Measurements from ENCODE around the gene PLA2G2D. TPM values are rescaled to one million over a fixed set of nuclear protein-coding genes. Genes with fewer than 3 reads are reported as not detected.

Gene PLA2G2D
- total RNA-seq, 1 experiment from 2014 or later, result not detected

DNA sequence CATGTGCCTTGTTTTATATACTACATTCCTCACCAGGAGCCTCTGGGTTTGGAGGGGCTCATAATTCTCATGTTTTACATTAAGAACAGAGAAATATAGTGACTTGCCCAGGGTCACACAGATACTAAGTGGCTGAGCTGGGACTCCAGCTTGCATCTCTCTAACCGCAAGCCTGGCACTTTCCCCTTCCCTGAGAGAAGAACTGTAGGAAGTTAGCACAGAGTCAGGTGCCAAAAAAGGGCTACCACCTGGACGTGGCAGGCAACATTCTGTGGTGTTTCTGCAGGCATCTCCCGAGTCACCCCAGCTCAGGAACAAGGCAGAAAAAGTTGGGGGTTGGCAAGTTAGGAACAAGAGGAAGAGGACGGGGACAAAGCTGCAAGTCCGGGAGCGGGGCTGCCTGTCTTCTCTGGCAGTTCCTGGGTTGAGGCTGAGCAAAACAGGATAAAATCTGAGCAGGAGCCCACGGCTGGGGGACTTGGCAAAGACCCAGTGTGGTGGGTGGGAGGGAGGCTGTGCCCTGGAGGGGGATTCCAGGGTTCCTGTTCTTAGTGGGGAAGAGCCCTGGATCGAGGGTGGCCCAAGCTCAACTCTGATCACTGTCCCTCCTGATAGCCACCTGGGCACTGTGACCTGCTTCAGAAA, 39.6 kb downstream of the PLA2G2D start:
- Histone ChIP-seq H2BK120ac (ENCODE audit: low read depth, low read length, poor library complexity, severe bottlenecking) (no peak overlapping the region), H3K56ac (ENCODE audit: insufficient read length, low read depth, low read length) (no peak overlapping the region), H3K14ac (ENCODE audit: insufficient read depth, low read length) (no peak overlapping the region), H3K4ac (ENCODE audit: low read depth, low read length) (no peak overlapping the region), H4K8ac (replicated peaks; ENCODE audit: insufficient read length, low read depth, low read length) (no peak overlapping the region), H3K9ac (ENCODE audit: extremely low read depth, insufficient read length, low read length) (no peak overlapping the region), H3K23me2 (ENCODE audit: insufficient read length, low read depth, low read length, poor library complexity, severe bottlenecking) (no peaks in the 10 kb centered on the region), H2BK20ac (ENCODE audit: low read depth, low read length, poor library complexity, severe bottlenecking) (no peak overlapping the region), H3T11ph (ENCODE audit: low read length) (no peak overlapping the region), H3K27ac (ENCODE audit: insufficient read length, low read depth, low read length) (no peak overlapping the region), H3K23ac (ENCODE audit: insufficient read length, low read depth, low read length) (no peak overlapping the region), H4K5ac (ENCODE audit: insufficient read length, low read depth, low read length) (no peak overlapping the region), H2BK12ac (ENCODE audit: insufficient read length, low read depth, low read length) (no peak overlapping the region), H3K27me3 (ENCODE audit: insufficient read depth, low read length) (no peaks in the 10 kb centered on the region), H3K4me1 (ENCODE audit: insufficient read depth, low read length) (no peaks in the 10 kb centered on the region), H3K18ac (ENCODE audit: insufficient read length, low read depth, low read length) (no peak overlapping the region), H2AK5ac (ENCODE audit: insufficient read length, low read length) (no peak overlapping the region), H3K4me2 (ENCODE audit: insufficient read depth, insufficient read length, low read length) (no peak overlapping the region), H3K79me1 (ENCODE audit: insufficient read depth, low read depth, low read length, poor library complexity, severe bottlenecking) (no peaks in the 10 kb centered on the region), H4K20me1 (ENCODE audit: control insufficient read depth, insufficient read depth, insufficient read length) (no peaks in the 10 kb centered on the region), H2AFZ (ENCODE audit: low read length) (no peak overlapping the region), H3K79me2 (ENCODE audit: insufficient read depth, low read length) (no peaks in the 10 kb centered on the region), H4K91ac (ENCODE audit: insufficient read length, low read depth, low read length) (no peak overlapping the region), H3K9me3 (ENCODE audit: control insufficient read depth, low read depth, low read length) (no peaks in the 10 kb centered on the region), H2BK5ac (ENCODE audit: insufficient read length, low read length) (no peak overlapping the region), H2BK15ac (ENCODE audit: low read depth, low read length) (no peak overlapping the region)
- no peak for DNase-seq
- no CpG with 5 or more reads among the region's 8 CpGs for WGBS (ENCODE audit: extremely low coverage, insufficient read length, low lambda C conversion rate)
- H3K4me1 Mint-ChIP-seq, result peaks cover 6 to 9% of the 10 kb centered on the region in 2 experiments
- no peak overlapping the region; a peak in 1 of 5 replicates for H3K4me3 Mint-ChIP-seq
- H3K36me3 Mint-ChIP-seq (ENCODE audit: insufficient read depth in 1 of 3, low read depth in 3 of 3), result no peaks in the 10 kb centered on the region; a peak in 1 of 7 replicates
- H3K27me3 Mint-ChIP-seq (ENCODE audit: low read depth), result peaks cover 8% of the 10 kb centered on the region
- TF ChIP-seq, protein P1, sequence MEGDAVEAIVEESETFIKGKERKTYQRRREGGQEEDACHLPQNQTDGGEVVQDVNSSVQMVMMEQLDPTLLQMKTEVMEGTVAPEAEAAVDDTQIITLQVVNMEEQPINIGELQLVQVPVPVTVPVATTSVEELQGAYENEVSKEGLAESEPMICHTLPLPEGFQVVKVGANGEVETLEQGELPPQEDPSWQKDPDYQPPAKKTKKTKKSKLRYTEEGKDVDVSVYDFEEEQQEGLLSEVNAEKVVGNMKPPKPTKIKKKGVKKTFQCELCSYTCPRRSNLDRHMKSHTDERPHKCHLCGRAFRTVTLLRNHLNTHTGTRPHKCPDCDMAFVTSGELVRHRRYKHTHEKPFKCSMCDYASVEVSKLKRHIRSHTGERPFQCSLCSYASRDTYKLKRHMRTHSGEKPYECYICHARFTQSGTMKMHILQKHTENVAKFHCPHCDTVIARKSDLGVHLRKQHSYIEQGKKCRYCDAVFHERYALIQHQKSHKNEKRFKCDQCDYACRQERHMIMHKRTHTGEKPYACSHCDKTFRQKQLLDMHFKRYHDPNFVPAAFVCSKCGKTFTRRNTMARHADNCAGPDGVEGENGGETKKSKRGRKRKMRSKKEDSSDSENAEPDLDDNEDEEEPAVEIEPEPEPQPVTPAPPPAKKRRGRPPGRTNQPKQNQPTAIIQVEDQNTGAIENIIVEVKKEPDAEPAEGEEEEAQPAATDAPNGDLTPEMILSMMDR (conservative IDR thresholded peaks at IDR 0.05), result no peak
- no peak overlapping the region for H3K27ac Mint-ChIP-seq
- peaks cover 0 to 2% of the 10 kb centered on the region in 2 experiments; a peak in 1 of 5 replicates for H3K9me3 Mint-ChIP-seq

Data from H9 (cell line).